Astrocyte (in vitro differentiated cells and primary cell): ENCODE results near the gene CCDC190. TPM values are rescaled to one million over a fixed set of nuclear protein-coding genes. Genes with fewer than 3 reads are reported as not detected.
"Not testable (repeated sequence)": the region's sequence is repeated elsewhere in the genome, so short reads cannot be mapped to it uniquely, and the experiment has no call there.

Experiments used
- DNase-seq: peaks from one replicate; pipeline ENCODE4 v3.0.0-alpha.2; 2010; ENCODE audit warnings: low read depth
- FAIRE-seq: peaks from 2 replicates; lab custom pipeline; 2011; peaks lifted over from hg19 to GRCh38; lab: Jason Lieb, UNC
- H2AFZ ChIP-seq: 2 replicates; pipeline ENCODE4 v1.6.0; 2012; ENCODE audit warnings: low read depth, low read length, inconsistent platforms
- H3K27ac ChIP-seq: 2 replicates; pipeline ENCODE4 v1.5.1; 2011; ENCODE audit warnings: low read depth, low read length, inconsistent platforms
- H3K27me3 ChIP-seq: 2 replicates; pipeline ENCODE4 v1.6.0; 2011; ENCODE audit warnings: low read length, inconsistent platforms; ENCODE audit not compliant: insufficient read depth
- H3K36me3 ChIP-seq: 2 replicates; pipeline ENCODE4 v1.5.1; 2011; ENCODE audit warnings: low read length, inconsistent platforms; ENCODE audit not compliant: insufficient read depth
- H3K4me1 ChIP-seq: 2 replicates; pipeline ENCODE4 v1.5.1; 2011; ENCODE audit warnings: low read length, inconsistent platforms; ENCODE audit not compliant: insufficient read depth
- H3K4me2 ChIP-seq: 2 replicates; pipeline ENCODE4 v1.6.0; 2012; ENCODE audit warnings: low read length, inconsistent platforms
- H3K4me3 ChIP-seq: 2 replicates; pipeline ENCODE4 v1.5.1; 2011; ENCODE audit warnings: low read depth, mild to moderate bottlenecking, low read length, inconsistent platforms; ENCODE audit not compliant: insufficient read depth
- H3K79me2 ChIP-seq: 2 replicates; pipeline ENCODE4 v1.6.0; 2012; ENCODE audit warnings: mild to moderate bottlenecking, low read length, inconsistent platforms; ENCODE audit not compliant: insufficient read depth
- H3K9ac ChIP-seq: 2 replicates; pipeline ENCODE4 v1.6.0; 2012; ENCODE audit warnings: mild to moderate bottlenecking, low read length, inconsistent platforms
- H3K9me3 ChIP-seq: 2 replicates; pipeline ENCODE4 v1.5.1; 2012; ENCODE audit warnings: low read depth, mild to moderate bottlenecking, low read length, inconsistent platforms; ENCODE audit not compliant: insufficient read depth
- H4K20me1 ChIP-seq: 2 replicates; pipeline ENCODE4 v1.6.0; 2012; ENCODE audit warnings: low read length, inconsistent platforms; ENCODE audit not compliant: insufficient read depth
- H3K27ac Mint-ChIP-seq: one replicate; pipeline ENCODE4 v1.8.0; 2021; ENCODE audit warnings: mild to moderate bottlenecking, mixed read lengths; ENCODE audit not compliant: unreplicated experiment
- H3K27me3 Mint-ChIP-seq: one replicate; pipeline ENCODE4 v1.8.0; 2021; ENCODE audit warnings: low read depth, mixed read lengths; ENCODE audit not compliant: unreplicated experiment
- H3K36me3 Mint-ChIP-seq: one replicate; pipeline ENCODE4 v1.8.0; 2021; ENCODE audit warnings: low read depth, mixed read lengths; ENCODE audit not compliant: unreplicated experiment
- H3K4me1 Mint-ChIP-seq: one replicate; pipeline ENCODE4 v1.8.0; 2021; ENCODE audit warnings: low read depth, mixed read lengths; ENCODE audit not compliant: unreplicated experiment
- H3K4me3 Mint-ChIP-seq: one replicate; pipeline ENCODE4 v1.8.0; 2021; ENCODE audit warnings: mild to moderate bottlenecking, moderate library complexity, mixed read lengths; ENCODE audit not compliant: unreplicated experiment
- H3K9me3 Mint-ChIP-seq: one replicate; pipeline ENCODE4 v1.8.0; 2021; ENCODE audit warnings: mild to moderate bottlenecking, mixed read lengths; ENCODE audit not compliant: unreplicated experiment
- total RNA-seq: library from RNA; stranded (reverse); gene quantifications from 2 replicates; pipeline ENCODE4 v1.2.1, GENCODE V29; 2021

Gene CCDC190
- total RNA-seq, 1 donor from 2014 or later, result not detected

GRCh38 chr1:162807503-162807902, 53.5 kb downstream of the CCDC190 start:
- H3K36me3 Mint-ChIP-seq, H3K4me1 Mint-ChIP-seq: not testable (repeated sequence)

More at GRCh38 chr1:162807503-162807902, 53.5 kb downstream of the CCDC190 start:
- not testable (repeated sequence) for H3K79me2 ChIP-seq, H3K27ac Mint-ChIP-seq, H3K36me3 ChIP-seq, H3K27me3 ChIP-seq, H3K4me3 Mint-ChIP-seq, H3K4me2 ChIP-seq, H3K4me1 ChIP-seq, H3K27ac ChIP-seq, H3K9me3 Mint-ChIP-seq, H3K9ac ChIP-seq, H3K9me3 ChIP-seq, H4K20me1 ChIP-seq, FAIRE-seq, H2AFZ ChIP-seq, DNase-seq, H3K27me3 Mint-ChIP-seq, H3K4me3 ChIP-seq

Other genes with a start within 250 kb of the CCDC190 start
- 15.3 and 23.2 TPM in 2 replicates for gene DDR2, start 228.7 kb downstream of the CCDC190 start, total RNA-seq
- 8.0 and 10.9 TPM in 2 replicates for gene HSD17B7, start 70.5 kb downstream of the CCDC190 start, total RNA-seq
- 16.2 and 23.8 TPM in 2 replicates for gene RGS4, start 208.2 kb upstream of the CCDC190 start, total RNA-seq